GM21529 (cell line): ENCODE results near the gene ANGPT4.

Experiments used
- ATAC-seq: cut with Tn5 transposase; IDR thresholded peaks from one replicate; pipeline ENCODE4 v1.9.1; 2021; ENCODE audit not compliant: unreplicated experiment

Gene ANGPT4

DNA sequence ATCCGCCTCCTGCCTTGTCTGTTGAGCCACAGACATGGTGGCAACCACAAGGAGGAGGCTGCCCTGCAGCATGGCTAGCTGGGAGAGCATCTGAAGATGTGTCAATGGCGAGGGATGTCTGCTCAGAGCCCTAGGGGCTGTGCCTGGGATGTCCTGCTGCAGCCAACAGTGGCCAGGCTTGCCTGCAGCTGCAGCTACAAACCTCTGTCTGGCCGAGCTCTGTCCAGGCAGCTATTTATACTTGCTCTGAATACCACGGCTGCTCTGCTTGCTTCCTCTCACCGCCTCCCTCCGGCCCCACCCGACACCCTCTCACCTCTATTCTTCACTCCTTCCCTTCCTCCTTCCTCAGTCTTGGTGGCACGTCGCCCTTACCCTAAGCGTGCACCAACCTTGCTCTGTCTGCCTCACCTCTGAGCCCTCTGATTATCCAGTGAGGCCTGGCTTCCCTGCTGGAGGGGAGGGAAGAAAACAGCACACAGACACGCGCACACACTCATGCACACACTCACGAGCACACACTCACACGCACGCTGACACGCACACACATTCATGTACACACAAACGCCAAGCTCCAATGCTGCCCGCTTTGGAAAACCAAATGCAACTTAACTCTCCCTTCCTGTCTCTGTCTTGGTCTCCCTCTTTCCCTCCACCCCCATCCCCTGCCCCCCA, at the start of gene ANGPT4:
Gene ANGPT4 (minus strand): TSS at position 210 of the 675 bp plus-strand sequence. CDS start 120 bp downstream, at position 90.
- ATAC-seq, result no peak

DNA sequence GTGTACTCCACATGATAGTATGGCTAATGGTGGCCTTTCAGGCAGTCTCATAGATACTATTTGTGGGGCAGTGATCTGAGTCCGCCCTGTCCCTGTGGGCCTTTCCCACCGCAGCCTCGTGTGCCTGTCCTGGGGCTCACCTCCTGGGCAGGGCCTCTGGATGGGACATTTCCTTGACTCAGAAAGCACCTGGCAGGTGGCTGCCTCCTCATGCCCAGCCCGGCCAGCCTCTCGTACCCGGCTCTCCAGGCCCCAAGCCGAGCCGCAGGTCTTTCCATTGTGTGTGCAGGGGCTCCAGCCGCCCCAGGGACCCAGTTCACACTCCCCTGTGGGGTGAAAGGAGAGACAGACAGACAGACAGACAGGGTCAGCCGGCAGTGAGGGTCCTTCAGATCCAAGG, 47.7 kb upstream of the ANGPT4 start:
- ATAC-seq, result no peak

DNA sequence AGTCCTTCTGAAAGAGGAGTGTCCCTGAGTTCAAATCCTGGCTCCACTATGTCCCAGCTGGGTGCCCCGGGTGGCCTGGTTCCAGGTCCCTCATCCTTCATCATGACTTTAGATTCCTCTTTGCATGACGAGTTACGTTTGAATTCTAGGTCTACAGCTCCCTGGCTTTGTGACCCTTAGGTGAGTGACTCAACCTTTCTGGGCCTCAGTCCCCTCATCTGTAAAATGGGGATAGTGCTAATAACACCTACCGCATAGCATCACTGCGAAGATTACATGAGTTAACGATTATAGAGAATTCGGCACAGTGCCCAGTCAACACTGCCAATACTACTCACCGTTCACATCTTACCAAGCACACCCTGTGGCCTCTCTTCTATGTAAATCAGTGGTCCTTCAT, 46.5 kb upstream of the ANGPT4 start:
- no peak for ATAC-seq

- no peak for ATAC-seq
These were observed 46.1 kb upstream of the ANGPT4 start for GRCh38 chr20:962223-962622.

DNA sequence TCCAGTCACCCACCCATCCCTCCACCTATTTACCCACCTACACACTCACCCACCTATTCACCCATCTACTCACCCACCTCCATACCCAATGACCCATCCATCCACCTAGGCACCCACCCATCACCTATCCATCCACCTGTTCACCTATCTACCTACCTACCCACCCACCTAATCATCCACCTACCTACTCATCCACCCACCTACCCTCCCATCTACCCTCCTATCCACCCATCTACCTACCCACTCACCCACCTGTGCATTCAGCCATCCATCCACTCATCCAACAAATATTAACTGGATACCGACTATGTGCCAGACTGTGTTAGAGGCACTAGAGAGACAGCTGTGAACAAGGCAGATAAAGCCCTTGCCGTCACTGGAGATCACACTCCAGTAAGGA, 45.6 kb upstream of the ANGPT4 start:
- ATAC-seq, result no peak

DNA sequence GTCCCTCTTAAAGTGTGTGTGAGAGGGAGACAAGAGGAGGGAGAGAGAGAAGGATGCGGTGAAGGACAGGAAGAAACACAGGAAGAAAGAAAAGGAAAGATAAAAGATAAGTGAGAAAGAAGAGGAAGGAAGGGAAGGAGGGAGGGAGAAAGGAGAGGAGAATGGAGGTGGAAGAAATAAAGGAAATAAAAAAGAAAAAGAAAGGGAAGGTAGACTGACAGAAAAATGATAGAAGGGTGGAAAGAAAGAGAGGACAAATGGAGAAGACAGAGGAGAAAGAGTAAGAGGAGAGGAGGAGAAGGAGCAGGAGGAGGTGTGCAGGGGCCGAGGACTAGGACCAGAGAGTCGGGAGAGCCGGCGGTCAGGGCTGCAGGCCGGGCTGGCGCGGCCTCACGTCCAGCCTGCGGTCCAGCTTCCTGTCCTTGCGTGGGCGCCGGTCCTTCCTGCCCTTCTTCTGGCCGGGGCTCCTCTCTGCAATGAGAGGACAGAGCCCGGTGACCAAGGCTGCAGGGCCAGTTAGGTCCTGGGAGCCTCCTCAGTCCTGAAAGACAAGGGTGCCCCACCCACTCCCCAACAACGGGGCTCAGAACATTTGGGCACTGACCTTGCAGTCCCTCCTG, 44.0 kb upstream of the ANGPT4 start:
- no peak for ATAC-seq

GRCh38 chr20:958936-959815, 43.0 kb upstream of the ANGPT4 start:
- no peak for ATAC-seq

DNA sequence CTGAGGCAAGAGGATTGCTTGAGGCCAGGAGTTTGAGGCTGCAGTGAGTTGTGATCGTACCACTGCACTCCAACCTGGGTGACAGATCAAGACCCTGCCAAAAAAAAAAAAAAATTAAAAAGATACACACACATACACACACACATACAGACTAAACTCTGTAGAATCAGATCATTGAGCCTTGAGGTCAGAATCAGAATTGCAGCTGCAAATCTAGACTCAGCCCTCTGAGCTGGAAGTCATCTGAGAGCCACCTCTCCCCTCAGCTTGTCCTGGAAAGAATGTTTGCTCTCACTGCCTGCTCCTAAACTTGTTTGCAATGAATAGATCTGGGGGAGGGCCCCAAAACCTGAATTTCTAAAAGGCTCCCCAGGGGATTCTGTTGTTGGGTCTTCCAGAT, 41.4 kb upstream of the ANGPT4 start:
- ATAC-seq, result no peak

GRCh38 chr20:956330-956951, 40.3 kb upstream of the ANGPT4 start:
- peak; percentile 69 for ATAC-seq

DNA sequence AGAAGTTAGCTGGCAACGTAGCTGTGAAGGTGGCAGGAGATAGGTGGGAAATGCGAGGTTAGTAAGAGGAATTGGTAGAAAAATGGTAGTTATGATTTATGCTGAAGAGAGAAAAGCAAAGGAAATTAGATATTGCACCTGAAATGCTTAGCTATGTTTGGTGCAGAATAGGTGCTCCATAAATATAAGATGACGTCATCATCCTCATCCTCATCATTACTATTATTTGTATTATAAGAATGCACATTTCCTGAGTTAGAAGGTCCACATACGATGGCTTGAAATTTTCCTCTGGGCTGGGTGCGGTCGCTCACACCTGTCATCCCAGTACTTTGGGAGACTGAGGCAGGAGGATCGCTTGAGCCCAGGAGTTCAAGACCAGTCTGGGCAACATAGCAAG, 39.5 kb upstream of the ANGPT4 start:
- ATAC-seq, result no peak

DNA sequence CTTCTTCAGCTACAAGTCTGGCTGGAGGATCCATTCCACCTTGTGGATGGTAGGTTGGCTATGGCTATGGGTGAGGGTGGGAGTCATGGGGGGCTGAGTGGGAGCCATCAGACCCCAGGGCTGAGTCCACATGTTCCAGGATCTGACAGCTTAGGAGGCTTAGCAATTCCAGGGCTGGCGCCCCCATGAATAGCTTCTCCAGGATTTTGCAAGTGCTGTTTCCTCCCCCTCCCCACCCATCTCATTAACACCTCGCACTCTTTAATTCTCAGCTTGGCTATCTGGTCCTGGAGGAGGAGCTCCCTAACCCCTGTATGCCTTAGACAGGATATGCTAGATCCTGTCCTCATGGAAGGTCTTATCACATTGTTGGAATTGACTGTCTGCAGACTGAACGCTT, 39.0 kb upstream of the ANGPT4 start:
- no peak for ATAC-seq

DNA sequence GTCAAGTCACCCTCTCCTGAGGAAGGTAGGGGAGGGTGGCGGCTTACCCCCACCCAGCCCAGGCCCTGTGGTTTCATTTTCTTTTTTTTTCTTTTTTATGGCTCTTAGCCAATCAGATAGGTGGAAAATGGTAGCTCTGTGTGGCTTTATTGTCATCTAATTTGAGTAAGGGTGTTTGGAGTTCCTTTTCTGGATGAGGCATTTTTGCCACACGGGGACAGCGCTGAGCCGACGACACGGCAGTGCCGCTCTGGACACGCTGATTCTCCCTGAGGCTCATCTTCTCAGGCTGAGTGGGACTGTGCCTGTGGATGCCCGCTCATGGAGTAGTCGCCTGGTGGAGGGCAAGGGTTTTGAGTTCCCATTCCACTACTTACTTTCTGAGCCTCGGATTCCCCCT, 37.6 kb upstream of the ANGPT4 start:
- no peak for ATAC-seq

GRCh38 chr20:952196-952795, 36.2 kb upstream of the ANGPT4 start:
- no peak for ATAC-seq

DNA sequence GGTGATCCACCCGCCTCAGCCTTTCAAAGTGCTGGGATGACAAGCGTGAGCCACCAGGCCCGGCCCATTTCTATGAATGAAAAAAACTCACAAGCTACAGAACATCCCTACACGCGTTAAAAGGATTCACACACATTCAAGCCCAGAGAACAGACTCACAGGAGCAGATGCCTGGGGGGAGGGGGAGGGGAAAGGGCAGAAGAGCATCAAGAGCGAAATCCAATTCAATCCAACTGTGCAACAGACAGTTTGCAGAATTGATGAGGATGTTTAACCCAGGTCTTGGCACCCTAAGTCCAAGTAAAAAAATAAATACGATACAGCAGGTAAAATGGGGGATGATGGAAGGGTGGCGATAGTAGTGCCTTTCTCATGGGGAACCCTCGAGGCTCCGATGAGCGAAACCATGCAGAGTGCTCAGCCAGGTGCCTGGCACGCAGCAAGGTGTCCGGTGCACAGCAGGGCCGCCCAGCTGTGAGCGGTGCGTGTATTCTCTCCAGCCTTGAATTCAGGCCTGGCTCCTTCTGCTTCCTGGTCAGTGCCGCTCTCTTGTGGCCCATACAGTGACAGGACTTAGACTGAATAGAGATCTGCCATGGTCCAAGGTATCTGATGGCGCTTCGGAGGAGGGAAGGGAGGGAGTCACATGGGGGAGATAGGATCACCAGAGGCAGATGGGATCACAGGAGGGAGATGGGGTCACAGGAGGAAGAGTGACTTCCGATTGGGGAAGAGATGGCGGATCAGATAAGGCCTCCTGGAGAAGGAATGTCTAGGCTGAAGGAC, 35.4 kb upstream of the ANGPT4 start:
- no peak for ATAC-seq

DNA sequence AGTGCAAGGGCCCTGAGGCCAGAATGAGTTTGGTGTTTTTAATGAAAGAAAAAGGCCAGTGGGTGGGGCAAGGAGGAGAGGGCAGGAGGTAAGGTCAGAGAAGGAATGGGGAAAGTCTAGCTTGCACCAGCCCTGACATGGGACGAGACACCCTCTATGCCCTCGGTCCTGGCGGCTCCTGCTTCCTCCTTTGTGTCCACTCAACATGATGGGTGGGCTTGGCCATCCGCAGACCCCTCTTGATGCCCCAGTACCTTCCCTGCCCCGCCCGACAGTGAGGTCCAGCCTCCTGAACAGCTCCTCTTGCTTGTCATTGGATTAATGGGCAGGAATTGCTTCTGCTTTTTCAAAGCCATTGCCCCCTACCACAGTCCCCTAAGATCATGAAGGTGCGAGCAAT, 33.6 kb upstream of the ANGPT4 start:
- ATAC-seq, result no peak

DNA sequence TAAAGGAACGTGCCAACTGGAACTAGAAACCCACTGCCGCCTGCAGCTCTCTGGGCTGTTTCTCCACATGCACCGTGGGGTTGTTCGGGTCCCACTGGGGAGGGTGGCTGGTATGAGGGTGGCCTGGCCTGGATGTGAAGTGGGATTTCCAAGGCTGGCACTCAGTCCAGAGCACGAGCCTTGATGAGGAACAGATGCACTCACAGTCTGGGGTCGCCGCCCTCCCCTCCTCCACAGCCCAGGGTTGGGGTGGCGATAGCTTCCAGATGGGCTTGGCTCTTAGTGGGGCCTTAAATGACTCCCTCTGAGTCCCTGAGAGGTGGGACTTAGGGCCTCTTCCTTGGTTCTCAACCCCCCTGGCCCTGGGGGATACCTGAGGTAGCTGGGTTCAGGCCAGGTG, 30.7 kb upstream of the ANGPT4 start:
- ATAC-seq, result no peak

- ATAC-seq, result no peak
These were observed 29.7 kb upstream of the ANGPT4 start for GRCh38 chr20:945841-946240.

DNA sequence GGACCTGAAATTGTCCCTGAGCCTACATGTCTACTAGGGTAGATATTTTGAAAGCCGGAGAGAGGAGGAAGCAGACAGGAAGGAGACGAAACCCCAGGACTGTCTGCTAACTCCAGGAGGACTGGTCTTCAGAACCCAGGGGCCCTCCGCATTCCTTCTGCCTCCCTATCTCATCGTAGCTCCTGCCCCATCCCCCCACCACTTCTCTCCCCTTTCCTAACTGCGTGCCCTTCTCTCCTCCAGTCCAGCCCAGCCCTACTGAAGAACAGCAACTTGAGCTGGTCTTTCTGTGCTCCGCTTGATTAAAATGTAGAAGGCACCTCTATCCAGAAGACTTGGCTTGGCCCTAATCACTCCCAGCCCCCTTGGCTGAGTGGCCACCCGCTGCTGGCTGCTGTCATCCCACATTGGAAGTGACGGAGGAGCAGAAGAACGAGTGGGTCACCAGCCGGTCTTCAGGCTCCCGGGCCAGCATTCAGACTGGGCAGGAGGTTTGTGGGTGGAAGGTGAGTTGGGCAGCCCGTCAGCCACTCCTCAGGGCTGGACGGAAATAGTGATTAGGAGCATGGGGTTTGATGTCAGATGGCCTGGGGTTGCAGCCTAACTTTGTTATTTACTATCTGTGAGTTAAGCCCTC, 28.8 kb upstream of the ANGPT4 start:
- no peak for ATAC-seq

DNA sequence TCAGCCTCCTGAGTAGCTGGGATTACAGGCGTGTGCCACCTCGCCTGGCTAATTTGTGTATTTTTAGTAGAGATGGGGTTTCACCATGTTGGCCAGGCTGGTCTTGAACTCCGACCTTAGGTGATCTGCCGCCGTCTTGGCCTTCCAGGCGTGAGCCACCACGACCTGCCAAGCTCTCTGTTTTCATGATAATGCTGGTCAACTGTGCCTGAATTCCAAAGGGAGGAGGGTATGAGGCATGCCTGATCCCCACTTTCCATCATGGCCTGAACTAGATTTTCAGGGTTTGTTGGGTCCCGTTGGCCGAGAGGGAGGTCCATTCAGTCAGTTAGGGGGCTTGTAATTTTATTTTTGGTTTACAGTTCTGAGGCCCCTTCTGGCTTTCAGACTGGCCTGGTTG, 28.0 kb upstream of the ANGPT4 start:
- no peak for ATAC-seq

- no peak for ATAC-seq
These were observed 26.5 kb upstream of the ANGPT4 start for GRCh38 chr20:942611-943010.
